Measurements from ENCODE around the gene PDGFA.

Gene PDGFA

GRCh38 chr7:543501-544337 is 24.1 kb upstream of the PDGFA start:
- DNase-seq (ENCODE audit: low read depth), result no peak
- H3K4me3 ChIP-seq (ENCODE audit: control insufficient read depth, low read depth, low read length), result no peak overlapping the region
- TF ChIP-seq CTCF (IDR thresholded peaks at IDR 0.05; ENCODE audit: control insufficient read depth, insufficient read depth, low read depth, low read length, missing control alignments), result no peak

GRCh38 chr7:542713-543500 is 23.3 kb upstream of the PDGFA start:
- no peak for TF ChIP-seq CTCF (IDR thresholded peaks at IDR 0.05; ENCODE audit: control insufficient read depth, insufficient read depth, low read depth, low read length, missing control alignments)
- no peak overlapping the region for H3K4me3 ChIP-seq (ENCODE audit: control insufficient read depth, low read depth, low read length)
- peak; percentile 79 for DNase-seq (ENCODE audit: low read depth)

- no peak for DNase-seq (ENCODE audit: low read depth)
- H3K4me3 ChIP-seq (ENCODE audit: control insufficient read depth, low read depth, low read length), result no peak overlapping the region
- no peak for TF ChIP-seq CTCF (IDR thresholded peaks at IDR 0.05; ENCODE audit: control insufficient read depth, insufficient read depth, low read depth, low read length, missing control alignments)
Observed at GRCh38 chr7:542131-542712, 22.6 kb upstream of the PDGFA start.

GRCh38 chr7:541661-542060 is 22.0 kb upstream of the PDGFA start:
- no peak overlapping the region for H3K4me3 ChIP-seq (ENCODE audit: control insufficient read depth, low read depth, low read length)
- DNase-seq (ENCODE audit: low read depth), result no peak

GRCh38 chr7:540997-541396 is 21.4 kb upstream of the PDGFA start:
- no peak for TF ChIP-seq CTCF (IDR thresholded peaks at IDR 0.05; ENCODE audit: control insufficient read depth, insufficient read depth, low read depth, low read length, missing control alignments)
- DNase-seq (ENCODE audit: low read depth), result no peak
- H3K4me3 ChIP-seq (ENCODE audit: control insufficient read depth, low read depth, low read length), result no peak overlapping the region

More at GRCh38 chr7:541661-542060, 22.0 kb upstream of the PDGFA start:
- no peak for TF ChIP-seq CTCF (IDR thresholded peaks at IDR 0.05; ENCODE audit: control insufficient read depth, insufficient read depth, low read depth, low read length, missing control alignments)

- DNase-seq (ENCODE audit: low read depth), result no peak
- H3K4me3 ChIP-seq (ENCODE audit: control insufficient read depth, low read depth, low read length), result no peak overlapping the region
- TF ChIP-seq CTCF (IDR thresholded peaks at IDR 0.05; ENCODE audit: control insufficient read depth, insufficient read depth, low read depth, low read length, missing control alignments), result no peak
Observed at GRCh38 chr7:540579-540978, 20.9 kb upstream of the PDGFA start.

All from AG09309 (cell line).